Effector memory CD8-positive, alpha-beta T cell (primary cell): Measurements from ENCODE around the gene KBTBD12.
"Not testable (repeated sequence)": the region's sequence is repeated elsewhere in the genome, so short reads cannot be mapped to it uniquely, and the experiment has no call there.

Source experiments
- ATAC-seq: fragments of 150-1000 bp; cut with Tn5 transposase; replicated peaks from 2 replicates; pipeline ENCODE4 v1.10.0; 2021; ENCODE audit warnings: mild to moderate bottlenecking, moderate library complexity
- DNase-seq, 3 experiments: peaks; one replicate each; pipeline ENCODE4 v3.0.0; 2021
- H3K27ac Mint-ChIP-seq, 2 donors: one replicate each; pipeline ENCODE4 v1.8.0; 2022; ENCODE audit warnings: mild to moderate bottlenecking in 2 of 2, mixed read lengths in 2 of 2, moderate library complexity in 2 of 2
- H3K27me3 Mint-ChIP-seq, 2 donors: one replicate each; pipeline ENCODE4 v1.8.0; 2022; ENCODE audit warnings: mixed read lengths in 2 of 2
- H3K36me3 Mint-ChIP-seq: one replicate; pipeline ENCODE4 v1.8.0; 2022; ENCODE audit warnings: mild to moderate bottlenecking, moderate library complexity, mixed read lengths; ENCODE audit not compliant: insufficient read depth
- H3K4me1 Mint-ChIP-seq, 2 donors: one replicate each; pipeline ENCODE4 v1.8.0; 2022; ENCODE audit warnings: low read depth in 2 of 2, mixed read lengths in 2 of 2
- H3K4me3 Mint-ChIP-seq, 2 donors: one replicate each; pipeline ENCODE4 v1.8.0; 2022; ENCODE audit warnings: mild to moderate bottlenecking in 2 of 2, mixed read lengths in 2 of 2, moderate library complexity in 2 of 2
- H3K9me3 Mint-ChIP-seq, 2 donors: one replicate each; pipeline ENCODE4 v1.8.0; 2022; ENCODE audit warnings: mixed read lengths in 2 of 2

Gene KBTBD12

DNA sequence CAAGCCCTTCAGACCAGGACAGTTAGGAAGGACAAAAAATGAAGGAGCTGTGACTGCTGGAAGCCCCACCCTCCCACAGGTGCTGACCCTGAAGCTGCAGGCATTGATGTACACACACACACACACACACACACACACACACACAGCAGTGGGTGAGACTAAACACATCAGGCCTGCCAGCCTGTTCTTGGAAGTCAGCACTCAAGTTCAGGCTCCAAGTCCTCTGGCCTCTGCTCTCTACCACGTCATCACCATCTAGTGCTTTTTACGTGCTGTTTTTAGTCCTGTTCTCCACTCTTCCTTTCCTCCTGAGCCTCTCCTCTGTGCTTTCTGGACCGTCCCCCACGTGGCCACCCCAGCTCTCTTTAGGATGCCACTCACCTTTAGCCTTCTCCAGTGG is 5.4 kb upstream of the KBTBD12 start:
- peaks cover 3% of the 10 kb centered on the region for H3K36me3 Mint-ChIP-seq
- peaks cover 74 to 78% of the 10 kb centered on the region in 2 donors for H3K27me3 Mint-ChIP-seq
- no peak overlapping the region for H3K27ac Mint-ChIP-seq
- ATAC-seq (no peak), DNase-seq (no peak)
- H3K4me3 Mint-ChIP-seq, result no peak overlapping the region
- H3K4me1 Mint-ChIP-seq, result no peaks in the 10 kb centered on the region
- H3K9me3 Mint-ChIP-seq, result peaks cover 0 to 5% of the 10 kb centered on the region in 2 donors

- Mint-ChIP-seq H3K27ac (no peak overlapping the region), H3K36me3 (peaks cover 3% of the 10 kb centered on the region), H3K4me3 (no peak overlapping the region), H3K4me1 (peaks cover 0 to 2% of the 10 kb centered on the region in 2 donors), H3K27me3 (peaks cover 76 to 85% of the 10 kb centered on the region in 2 donors), H3K9me3 (no peaks in the 10 kb centered on the region)
- DNase-seq (no peak), ATAC-seq (no peak)
Observed at GRCh38 chr3:127911421-127911931, 3.6 kb upstream of the KBTBD12 start.

- not testable (repeated sequence) for H3K4me3 Mint-ChIP-seq, H3K36me3 Mint-ChIP-seq, ATAC-seq, H3K9me3 Mint-ChIP-seq, H3K27ac Mint-ChIP-seq, DNase-seq, H3K4me1 Mint-ChIP-seq
- H3K27me3 Mint-ChIP-seq, result peaks cover 76 to 90% of the 10 kb centered on the region in 2 donors
Observed at GRCh38 chr3:127913841-127914240, 1.2 kb upstream of the KBTBD12 start.

- H3K4me1 Mint-ChIP-seq, result peaks cover 0 to 2% of the 10 kb centered on the region in 2 donors
- H3K36me3 Mint-ChIP-seq, result no peaks in the 10 kb centered on the region
- no peak overlapping the region for H3K4me3 Mint-ChIP-seq
- DNase-seq (no peak), ATAC-seq (no peak)
- peaks cover 69 to 90% of the 10 kb centered on the region in 2 donors for H3K27me3 Mint-ChIP-seq
- no peaks in the 10 kb centered on the region for H3K9me3 Mint-ChIP-seq
- H3K27ac Mint-ChIP-seq, result no peak overlapping the region
Observed at GRCh38 chr3:127914584-127914983, 448 bp upstream of the KBTBD12 start.

- DNase-seq (no peak), ATAC-seq (no peak)
- no peaks in the 10 kb centered on the region for H3K36me3 Mint-ChIP-seq
- peaks cover 56 to 84% of the 10 kb centered on the region in 2 donors for H3K27me3 Mint-ChIP-seq
- H3K27ac Mint-ChIP-seq, result no peak overlapping the region
- H3K4me3 Mint-ChIP-seq, result no peak overlapping the region
- H3K4me1 Mint-ChIP-seq, result peaks cover 0 to 2% of the 10 kb centered on the region in 2 donors
- no peaks in the 10 kb centered on the region for H3K9me3 Mint-ChIP-seq
Observed at GRCh38 chr3:127915937-127916493, 983 bp downstream of the KBTBD12 start.

DNA sequence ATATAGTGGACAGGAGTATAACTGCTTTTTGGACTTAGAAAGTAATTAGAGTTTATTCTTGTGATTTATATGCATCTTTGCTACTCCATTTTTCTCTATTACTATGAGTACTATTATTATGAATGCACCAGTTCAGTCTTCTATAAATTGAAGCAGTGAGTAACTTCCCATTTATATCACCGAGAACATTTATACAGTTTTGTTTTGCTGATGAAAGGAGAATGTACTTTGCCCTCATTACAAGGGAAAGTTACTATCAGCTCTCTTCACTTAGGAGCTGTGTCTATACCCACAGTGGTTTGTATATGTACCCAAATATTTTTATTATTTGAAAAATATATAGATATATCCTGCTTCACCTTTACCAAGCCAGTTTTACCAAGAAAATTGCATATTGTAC is 5.7 kb downstream of the KBTBD12 start:
- no peak overlapping the region for H3K4me3 Mint-ChIP-seq
- no peaks in the 10 kb centered on the region for H3K36me3 Mint-ChIP-seq
- no peak overlapping the region for H3K27ac Mint-ChIP-seq
- H3K4me1 Mint-ChIP-seq, result peaks cover 0 to under 1% of the 10 kb centered on the region in 2 donors
- no peak for DNase-seq
- ATAC-seq, result no peak
- H3K27me3 Mint-ChIP-seq, result peaks cover 31 to 63% of the 10 kb centered on the region in 2 donors
- H3K9me3 Mint-ChIP-seq, result no peaks in the 10 kb centered on the region

- no peaks in the 10 kb centered on the region for H3K36me3 Mint-ChIP-seq
- no peak overlapping the region for H3K27ac Mint-ChIP-seq
- peaks cover 27 to 58% of the 10 kb centered on the region in 2 donors for H3K27me3 Mint-ChIP-seq
- no peak overlapping the region for H3K4me3 Mint-ChIP-seq
- H3K9me3 Mint-ChIP-seq, result no peaks in the 10 kb centered on the region
- ATAC-seq, result no peak
- no peak for DNase-seq
- H3K4me1 Mint-ChIP-seq, result no peaks in the 10 kb centered on the region
Observed at GRCh38 chr3:127923611-127924010, 8.6 kb downstream of the KBTBD12 start.

- Mint-ChIP-seq H3K9me3 (no peaks in the 10 kb centered on the region), H3K4me3 (no peak overlapping the region), H3K27me3 (peaks cover 27 to 46% of the 10 kb centered on the region in 2 donors), H3K4me1 (no peaks in the 10 kb centered on the region), H3K36me3 (no peaks in the 10 kb centered on the region), H3K27ac (no peak overlapping the region)
- ATAC-seq, result no peak
- DNase-seq, result no peak
Observed at GRCh38 chr3:127925384-127925783, 10.4 kb downstream of the KBTBD12 start.

GRCh38 chr3:127927829-127928604 is 13.0 kb downstream of the KBTBD12 start:
- no peaks in the 10 kb centered on the region for H3K9me3 Mint-ChIP-seq
- H3K36me3 Mint-ChIP-seq, result no peaks in the 10 kb centered on the region

GRCh38 chr3:127929818-127930413 is 14.9 kb downstream of the KBTBD12 start:
- no peaks in the 10 kb centered on the region for H3K36me3 Mint-ChIP-seq
- no peaks in the 10 kb centered on the region for H3K4me1 Mint-ChIP-seq
- DNase-seq, result no peak
- H3K27me3 Mint-ChIP-seq, result peaks cover 56 to 70% of the 10 kb centered on the region in 2 donors
- H3K4me3 Mint-ChIP-seq, result no peak overlapping the region
- H3K9me3 Mint-ChIP-seq, result no peaks in the 10 kb centered on the region
- H3K27ac Mint-ChIP-seq, result no peak overlapping the region
- ATAC-seq, result no peak

More at GRCh38 chr3:127927829-127928604, 13.0 kb downstream of the KBTBD12 start:
- no peaks in the 10 kb centered on the region for H3K4me1 Mint-ChIP-seq
- H3K4me3 Mint-ChIP-seq, result no peak overlapping the region
- peaks cover 40 to 62% of the 10 kb centered on the region in 2 donors for H3K27me3 Mint-ChIP-seq
- H3K27ac Mint-ChIP-seq, result no peak overlapping the region
- ATAC-seq, result no peak
- no peak for DNase-seq

- no peaks in the 10 kb centered on the region for H3K4me1 Mint-ChIP-seq
- no peak for DNase-seq
- ATAC-seq, result no peak
- H3K36me3 Mint-ChIP-seq, result no peaks in the 10 kb centered on the region
- H3K9me3 Mint-ChIP-seq, result no peaks in the 10 kb centered on the region
- H3K27me3 Mint-ChIP-seq, result peaks cover 44 to 57% of the 10 kb centered on the region in 2 donors
- no peak overlapping the region for H3K27ac Mint-ChIP-seq
- no peak overlapping the region for H3K4me3 Mint-ChIP-seq
Observed at GRCh38 chr3:127933396-127933795, 18.4 kb downstream of the KBTBD12 start.

DNA sequence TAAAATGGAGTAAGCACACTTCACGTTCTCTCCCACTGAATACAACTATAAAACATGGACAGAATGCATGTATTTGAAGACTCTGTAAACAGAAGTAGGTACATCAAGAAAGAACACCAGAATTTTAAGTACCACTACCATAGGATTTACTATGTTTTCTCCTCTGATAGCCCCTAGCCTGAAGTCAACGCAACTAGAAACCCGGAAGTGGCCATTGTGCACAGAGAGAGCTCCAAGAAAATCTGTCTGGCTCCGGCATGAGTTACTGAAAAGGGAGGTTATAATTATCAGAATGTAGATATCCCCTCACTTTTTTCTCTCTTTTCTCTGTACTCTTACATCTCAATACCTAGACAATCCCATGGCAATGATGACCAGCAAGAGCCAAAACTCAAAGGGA is 23.8 kb downstream of the KBTBD12 start:
- H3K4me3 Mint-ChIP-seq, result no peak overlapping the region
- H3K27me3 Mint-ChIP-seq, result peaks cover 19 to 44% of the 10 kb centered on the region in 2 donors
- no peak for ATAC-seq
- no peaks in the 10 kb centered on the region for H3K4me1 Mint-ChIP-seq
- no peak overlapping the region for H3K27ac Mint-ChIP-seq
- H3K36me3 Mint-ChIP-seq, result no peaks in the 10 kb centered on the region
- DNase-seq, result no peak
- H3K9me3 Mint-ChIP-seq, result peaks cover 0 to 2% of the 10 kb centered on the region in 2 donors

DNA sequence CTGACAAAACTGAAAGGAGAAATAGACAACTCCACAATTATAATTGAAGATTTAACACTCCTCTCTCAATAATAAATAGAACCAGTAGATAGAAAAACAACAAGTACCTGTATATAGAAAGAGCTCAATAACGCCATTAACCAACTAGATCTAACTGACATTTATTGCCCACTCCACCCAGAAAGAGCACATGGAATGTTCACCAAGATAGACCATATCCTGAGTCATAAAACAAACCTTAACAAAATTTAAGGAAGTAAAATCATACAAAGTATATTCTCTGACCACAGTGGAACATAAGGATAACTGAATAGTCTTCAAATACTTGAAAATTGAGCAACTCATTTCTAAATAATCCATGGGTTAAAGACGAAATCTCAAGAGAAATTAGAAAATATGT is 25.1 kb downstream of the KBTBD12 start:
- Mint-ChIP-seq H3K27me3 (peaks cover 9 to 31% of the 10 kb centered on the region in 2 donors), H3K4me3 (no peak overlapping the region), H3K36me3 (no peaks in the 10 kb centered on the region), H3K4me1 (no peaks in the 10 kb centered on the region), H3K9me3 (peaks cover 0 to 2% of the 10 kb centered on the region in 2 donors), H3K27ac (no peak overlapping the region)
- ATAC-seq (no peak), DNase-seq (no peak)
